Hippocampal formation (tissue), 2 donors: ENCODE data around the gene PPFIA4.

Source experiments
- DNase-seq, 2 donors: peaks; one replicate each; lab custom pipeline; 2025; lab: John Stamatoyannopoulos, UW

PPFIA4 gene

DNA sequence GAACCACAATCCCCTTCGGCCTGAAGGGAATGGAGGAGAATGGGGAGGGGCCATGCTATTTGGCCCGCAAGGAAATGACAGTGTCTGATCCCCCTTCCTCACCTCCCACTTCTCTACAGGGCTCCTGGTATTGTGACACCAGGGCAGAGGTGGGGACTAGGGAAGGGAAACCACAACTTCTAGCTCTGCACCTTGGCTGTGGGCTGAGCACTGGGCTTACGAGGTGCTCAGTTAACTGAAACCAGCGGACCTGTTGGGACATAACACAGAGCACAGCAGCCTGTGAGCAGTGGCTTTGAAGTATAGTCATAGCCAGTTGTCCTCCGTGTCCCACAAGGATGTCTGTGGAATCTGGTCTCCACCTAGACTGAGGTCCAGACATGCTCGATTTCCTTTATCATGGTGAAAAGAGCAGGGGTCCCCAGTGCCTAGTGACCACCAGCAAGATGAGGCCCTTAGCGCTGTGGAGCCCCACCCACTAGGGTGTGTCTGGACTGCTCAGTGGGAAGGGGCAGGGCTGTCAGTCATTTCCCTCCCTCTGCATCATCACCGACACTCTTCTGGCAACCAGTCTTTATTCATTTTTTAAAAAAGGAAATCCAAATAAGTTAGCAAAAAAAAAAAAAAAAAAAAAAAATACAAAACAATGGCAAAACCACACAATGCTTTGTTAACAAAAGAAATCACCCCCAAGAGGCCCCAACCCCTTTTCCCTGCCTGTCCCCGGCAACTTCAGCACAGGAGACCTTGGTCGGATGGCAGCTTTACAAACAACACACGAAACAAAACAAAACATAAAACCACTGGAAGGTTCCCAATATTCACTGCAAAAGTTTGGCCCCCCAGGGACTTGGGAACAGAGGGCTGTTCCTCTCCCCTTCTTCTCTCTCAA, 56.5 kb downstream of the PPFIA4 start:
- no peak for DNase-seq

DNA sequence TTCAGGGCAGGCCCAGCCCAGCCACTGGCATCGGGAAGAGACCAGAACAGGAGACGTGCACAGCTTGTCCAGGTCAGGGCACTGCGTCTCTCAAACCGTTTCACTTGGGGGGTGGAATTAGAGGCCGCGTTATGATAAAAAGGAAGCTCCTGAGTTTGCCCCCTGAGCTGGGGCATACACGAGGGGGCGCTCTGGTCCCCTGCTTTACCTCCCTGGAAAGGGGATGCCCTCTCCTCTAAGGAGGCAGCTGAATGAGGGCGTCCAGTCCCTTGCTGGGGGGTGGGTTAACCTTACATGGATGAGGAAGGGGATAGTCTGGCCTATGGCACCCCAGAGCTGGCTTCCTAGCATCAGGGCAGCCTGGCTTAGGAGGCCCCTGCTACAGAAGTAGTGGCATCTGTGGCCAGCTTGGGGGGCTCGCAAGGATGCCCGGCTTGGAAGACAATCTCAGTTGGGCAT, 57.2 kb downstream of the PPFIA4 start:
- DNase-seq, result no peak

DNA sequence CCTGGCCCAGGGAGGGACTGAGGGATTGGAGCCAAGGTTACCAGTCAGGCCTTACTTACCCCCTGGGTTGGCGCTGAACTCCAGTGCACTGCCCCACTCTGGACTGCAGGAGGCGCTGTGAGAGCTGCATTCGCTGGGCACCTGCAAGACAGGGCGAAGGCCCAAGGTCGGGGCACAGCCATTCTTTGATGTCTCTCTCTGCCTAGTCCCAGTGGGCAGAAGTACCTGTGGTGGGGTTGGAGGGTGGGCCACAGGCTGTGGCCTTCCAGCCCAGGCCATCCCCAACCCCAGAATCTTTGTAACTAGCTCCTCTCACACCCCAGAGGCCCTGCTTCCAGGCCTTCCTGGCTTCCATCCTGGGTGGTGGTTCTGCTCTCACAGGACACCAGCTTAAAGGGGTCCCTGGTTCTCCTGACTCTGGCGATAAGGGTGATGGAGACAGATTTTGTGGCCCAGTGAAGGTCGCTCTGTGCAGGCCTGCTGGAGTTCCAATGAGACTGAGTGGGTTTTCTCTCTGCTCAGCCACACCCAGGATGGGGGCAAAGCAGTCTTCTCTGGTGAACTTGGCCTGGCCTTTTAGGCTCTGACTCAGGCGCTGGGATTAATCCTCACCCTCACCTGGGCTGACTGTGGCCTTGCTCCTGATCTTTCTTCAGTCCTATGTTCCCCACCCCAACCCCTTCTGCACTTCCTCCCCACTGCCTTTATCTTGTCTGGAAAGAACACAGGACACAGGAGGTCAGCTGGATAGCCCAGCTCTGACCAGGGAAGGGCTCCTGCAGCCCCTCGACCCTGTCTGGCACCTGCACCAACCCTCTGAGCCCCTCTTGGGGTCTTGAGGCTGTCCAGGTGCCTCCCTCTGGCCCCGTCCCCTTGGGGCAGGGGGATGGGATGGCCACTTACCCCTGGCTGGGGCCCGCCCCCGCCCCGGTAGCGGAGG, 58.6 kb downstream of the PPFIA4 start:
- DNase-seq, result no peak

DNA sequence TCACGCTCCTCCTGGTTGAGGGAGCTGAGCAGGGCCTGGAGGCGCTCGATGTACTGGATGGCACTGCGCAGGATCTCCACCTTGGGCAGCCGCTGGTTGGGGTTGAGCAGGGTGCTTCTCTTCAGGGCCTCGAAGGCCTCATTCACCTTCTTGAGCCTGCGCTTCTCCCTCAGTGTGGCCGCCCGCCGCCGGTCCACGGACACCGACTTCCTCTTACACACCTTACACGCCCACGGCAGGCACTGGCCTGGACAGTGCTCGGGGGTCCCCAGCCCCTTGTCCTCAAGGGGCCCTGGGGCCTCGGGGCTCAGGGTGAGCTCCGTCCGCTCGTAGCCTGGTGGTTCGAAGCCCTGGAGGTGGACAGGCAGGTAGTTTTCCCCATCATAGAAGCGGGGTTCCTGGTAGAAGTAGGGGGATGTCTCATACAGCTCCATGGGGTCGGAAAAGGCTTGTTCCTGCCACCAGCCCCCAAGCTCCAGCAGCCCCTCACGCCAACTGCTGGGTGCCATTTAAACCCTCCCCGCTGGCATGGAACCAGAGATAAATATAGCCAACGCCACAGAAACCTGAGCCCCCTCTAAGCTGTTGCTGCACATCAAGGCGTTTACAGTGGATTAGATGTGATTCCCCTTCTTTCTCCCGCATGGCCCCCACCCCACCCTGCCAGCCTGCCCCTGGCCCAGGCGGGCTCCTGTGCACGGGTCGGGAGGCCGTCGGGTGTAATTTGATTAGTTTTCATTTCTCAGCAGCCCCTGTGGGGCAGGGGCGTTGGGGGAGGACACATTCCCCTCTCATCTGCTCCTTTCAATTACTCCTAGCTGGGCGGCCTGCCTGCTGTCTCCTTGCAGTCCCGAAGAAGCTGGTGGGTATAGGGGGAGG, 59.5 kb downstream of the PPFIA4 start, which contains the start of gene MYOG:
Gene MYOG, minus strand, starts transcription at position 485 of the 879 bp plus-strand sequence. Its CDS starts 51 bp downstream, at position 434.
- DNase-seq, result no peak

DNA sequence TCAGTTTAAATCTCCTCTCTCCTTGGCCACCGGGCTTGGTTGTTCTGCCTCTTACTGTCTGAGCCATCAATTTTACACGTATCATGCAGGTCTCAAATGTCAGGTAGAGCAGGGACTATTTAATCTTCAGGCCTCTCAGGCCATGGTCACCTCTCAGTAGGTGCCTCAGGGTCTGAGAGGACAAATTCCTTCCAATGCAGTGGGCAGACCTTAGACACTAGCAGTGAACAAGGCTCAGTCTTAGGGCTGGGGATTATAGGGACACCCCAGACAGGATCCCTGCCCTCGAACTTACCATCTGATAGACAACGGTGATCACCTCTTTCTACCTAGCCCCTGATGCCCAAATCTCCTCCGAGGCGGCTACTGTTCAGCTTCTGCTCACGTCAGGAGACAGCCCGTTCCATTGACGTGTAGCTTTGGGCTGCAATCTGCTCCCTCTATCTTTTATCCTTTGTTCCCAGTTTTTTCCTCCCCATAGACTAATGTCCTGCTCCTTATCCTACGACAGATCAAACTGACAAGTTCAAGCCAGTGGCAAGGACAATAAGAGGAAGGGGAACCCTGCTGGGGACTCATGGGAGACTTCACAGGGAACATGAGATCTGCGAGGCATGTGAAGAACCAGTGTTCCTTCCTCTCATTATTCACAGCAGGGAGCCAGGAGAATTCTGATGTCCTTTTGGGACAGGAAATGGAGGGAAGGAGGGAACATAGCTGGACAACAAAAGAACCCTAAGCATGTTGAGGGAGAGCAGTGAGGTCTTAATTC, 60.9 kb downstream of the PPFIA4 start:
- no peak for DNase-seq

DNA sequence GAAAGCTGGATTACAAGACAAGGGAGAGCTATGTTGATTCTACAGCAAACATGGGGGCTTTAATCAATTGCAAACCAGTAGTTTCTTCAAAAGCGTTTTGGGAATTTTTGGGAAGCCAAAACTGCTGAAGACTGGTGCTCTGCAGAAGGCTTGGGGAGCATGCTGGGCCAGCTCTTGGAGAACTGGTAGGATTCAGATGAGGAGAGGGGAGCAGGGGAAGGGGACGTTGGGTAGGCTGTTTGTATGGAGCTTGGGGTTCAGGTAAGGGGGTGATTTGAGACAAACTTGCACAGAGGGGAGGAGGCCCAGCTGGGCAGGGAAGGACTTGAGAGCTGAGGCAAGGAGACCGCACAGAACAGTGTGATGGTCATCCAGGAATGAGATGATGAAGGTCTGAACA, 62.1 kb downstream of the PPFIA4 start:
- no peak for DNase-seq

DNA sequence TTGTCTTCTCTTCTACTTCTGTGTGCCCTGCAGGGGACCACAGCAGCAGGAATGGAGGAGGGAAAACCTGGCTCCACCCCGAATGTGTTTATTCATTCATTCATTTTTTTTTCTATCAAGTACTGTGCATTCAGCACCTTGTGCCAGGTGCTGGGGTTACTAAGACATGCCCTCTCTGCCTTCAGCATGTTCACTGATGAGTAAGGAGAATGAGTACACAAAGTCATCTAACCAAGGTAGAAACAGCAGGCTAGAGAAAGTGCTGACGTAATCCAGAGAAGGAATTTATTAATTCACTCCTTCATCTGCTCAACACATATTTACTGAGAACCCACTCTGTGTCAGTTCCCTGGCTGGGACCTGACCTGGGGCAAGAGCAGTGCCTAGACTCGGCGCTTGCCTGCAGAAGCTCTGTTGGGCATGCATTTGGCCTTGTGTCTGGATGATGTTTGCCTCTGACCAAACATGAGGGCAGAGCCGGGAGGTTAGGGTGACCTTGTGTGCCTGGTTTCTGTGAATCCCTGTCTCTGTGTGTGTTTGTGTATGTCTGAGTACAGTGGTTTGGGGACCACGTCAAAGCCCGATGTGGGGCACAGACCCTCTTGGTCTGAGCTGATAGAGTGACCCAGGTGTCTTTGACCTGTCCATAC, 62.8 kb downstream of the PPFIA4 start:
- DNase-seq, result no peak

DNA sequence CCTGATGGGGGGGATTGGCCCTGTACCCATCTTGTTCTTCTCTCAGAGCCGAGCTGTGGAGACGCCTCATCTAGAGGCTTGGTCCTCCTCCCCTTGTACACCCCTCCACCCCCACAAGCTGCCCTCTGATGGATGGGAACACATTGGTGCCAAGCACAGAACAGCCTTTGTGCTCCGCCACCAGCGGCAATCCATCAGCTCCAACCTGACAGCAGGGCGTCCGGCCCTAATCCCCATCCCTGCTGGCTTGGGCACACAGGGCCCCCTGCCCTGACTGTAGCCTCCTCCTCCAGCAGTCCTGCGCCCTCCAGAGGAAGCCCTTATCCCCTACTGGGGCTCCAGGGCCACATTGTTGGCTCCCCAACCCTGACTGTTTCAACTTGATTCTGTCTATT, 63.4 kb downstream of the PPFIA4 start:
- no peak for DNase-seq

DNA sequence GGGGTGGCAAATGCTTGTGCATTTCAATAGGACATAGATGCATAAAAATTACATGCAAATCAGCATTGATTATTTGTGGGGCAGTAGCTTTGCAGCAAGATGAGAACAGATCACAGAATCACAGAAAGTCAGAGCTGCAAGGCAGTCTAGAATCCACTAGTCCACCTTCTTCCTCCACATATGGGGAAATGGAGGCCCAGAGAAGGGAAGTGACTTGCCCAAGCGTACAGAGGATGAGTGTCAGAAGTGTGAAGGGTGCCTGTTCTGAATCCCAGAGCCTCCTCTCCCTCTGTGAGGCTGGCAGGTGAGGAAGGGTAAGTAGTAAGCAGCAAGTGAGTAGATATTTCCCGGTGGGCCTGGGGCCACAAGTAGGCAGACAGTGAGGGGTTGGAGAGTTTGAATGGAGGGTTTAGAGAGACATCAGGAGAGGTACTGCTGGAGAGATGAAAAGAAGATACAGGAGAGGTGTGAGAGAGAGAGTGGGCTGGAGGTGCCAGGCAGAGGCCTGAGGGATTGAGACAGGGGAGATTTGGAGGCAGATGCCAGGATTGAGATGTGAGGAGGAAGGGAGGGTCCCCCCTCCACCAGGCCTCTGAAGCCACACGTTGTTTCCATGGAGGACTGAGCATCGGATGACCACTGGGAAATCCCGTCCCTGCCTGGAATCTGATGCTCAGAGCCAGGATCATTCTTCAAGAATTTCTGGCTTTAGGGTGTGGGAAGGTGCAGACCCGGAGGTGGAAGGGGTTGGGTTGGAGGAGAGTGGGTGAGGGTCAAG, 64.3 kb downstream of the PPFIA4 start:
- no peak for DNase-seq

DNA sequence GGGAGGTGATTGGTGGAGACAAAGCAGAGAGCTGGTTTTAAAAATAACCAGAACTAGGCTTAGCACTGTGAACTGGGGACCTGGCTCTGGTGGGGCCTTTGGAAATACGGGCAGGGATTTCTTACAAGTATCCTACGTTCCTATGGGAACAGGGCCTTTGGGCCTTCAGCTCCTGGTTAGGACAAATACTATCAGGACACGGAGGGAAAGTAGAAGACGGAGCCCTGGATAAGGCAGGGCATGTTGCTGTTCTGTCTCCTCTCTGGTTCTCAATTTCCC, 64.8 kb downstream of the PPFIA4 start:
- no peak for DNase-seq

DNA sequence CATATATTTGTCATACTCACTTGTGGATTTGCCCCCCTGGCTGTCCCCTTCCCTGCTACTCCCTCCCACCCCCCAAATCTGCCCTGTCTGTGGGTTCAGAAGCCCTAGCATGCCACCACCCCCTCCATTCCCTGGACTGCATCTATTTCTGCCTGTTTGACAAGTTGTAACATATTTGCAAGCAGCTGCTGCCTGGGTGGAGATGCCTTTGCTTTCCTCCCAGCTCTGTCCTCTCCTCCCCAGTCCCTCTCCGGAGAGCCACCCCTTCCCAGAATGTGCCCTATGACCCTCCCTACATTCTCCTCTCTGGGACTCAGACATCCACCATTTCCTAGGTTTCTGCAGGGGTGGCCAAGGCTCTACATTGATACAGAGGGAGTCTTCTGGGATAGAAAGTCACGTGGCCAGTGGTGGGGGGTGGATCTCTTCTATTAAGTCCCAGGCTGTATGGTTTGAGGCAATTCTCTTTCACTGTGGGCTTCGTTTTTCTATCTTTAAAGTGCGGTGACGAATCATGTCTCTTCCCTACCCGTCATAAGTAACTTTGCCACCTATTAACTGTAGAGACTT, 65.6 kb downstream of the PPFIA4 start:
- no peak for DNase-seq

DNA sequence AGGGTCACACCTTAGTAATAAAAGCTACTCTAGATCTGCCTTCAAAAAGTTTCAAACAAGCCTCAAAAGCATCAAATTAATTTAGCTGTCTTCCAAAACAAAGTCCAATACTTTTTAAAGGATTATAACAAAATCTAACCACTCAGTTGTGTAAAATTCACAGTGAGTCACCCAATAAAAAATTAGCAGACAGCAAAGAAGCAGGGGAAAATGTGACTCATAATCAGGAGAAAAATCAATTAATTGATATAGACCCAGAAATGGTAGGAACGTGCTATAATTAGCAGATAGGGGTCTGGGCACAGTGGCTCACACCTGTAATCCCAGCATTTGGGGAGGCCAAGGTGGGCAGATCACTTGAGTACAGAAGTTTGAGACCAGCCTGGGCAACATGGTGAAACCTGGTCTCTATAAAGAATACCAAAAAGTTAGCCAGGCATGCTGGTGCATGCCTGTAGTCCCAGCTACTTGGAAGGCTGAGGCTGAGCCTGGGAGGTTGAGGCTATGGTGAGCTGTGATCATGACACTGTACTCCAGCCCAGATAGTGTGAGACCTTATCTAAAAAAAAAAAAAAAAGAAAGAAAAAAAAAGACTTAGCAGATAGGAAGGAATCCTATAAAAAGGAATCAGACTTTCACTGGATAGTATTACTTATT, 67.6 kb downstream of the PPFIA4 start:
- no peak for DNase-seq

DNA sequence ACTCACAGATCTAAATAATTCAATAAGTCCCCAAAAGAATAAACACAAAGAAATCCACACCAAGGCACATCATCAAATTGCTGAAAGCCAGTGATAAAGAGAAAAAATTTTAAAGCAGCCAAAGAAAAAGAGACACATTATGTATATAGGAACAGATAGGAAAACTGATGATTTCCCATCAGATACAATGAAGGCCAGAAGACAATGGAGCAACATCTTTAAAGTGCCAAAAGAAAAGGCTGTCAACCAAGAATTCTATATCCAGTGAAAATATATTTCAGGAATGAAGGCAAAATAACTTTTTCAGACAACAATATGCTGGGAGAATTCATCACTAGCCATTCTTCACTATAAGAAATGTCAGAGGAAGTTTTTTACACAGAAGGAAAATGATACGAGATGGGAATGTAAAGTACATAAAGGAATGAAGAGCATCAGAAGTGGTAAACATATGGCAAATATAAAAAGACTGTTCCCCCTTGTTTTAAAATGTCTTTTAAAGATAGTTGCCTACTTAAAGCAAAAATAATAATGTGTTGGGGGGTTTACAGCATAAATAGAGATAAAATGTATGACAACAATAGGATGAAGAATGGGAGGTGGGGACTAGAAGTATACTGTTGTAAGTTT, 68.9 kb downstream of the PPFIA4 start:
- DNase-seq, result no peak

DNA sequence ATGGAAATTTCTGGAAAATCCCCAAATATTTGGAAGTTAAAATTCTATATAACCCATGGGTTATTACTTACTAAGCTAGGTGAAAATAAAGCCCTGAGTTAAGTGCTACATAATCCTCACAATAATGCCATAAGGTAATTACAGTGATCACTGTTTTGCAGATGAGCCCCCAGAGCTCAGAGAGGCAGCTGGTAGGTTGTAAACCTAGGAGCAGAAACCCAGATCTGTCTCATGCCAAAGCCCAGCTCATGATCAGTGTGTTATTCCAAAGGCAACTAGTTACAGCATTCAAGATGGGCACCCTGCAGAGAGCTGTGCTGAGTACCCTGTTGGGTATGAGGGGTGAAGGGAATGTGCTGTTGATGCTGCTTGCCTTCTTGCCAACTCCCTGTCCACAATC, 70.3 kb downstream of the PPFIA4 start:
- no peak for DNase-seq

DNA sequence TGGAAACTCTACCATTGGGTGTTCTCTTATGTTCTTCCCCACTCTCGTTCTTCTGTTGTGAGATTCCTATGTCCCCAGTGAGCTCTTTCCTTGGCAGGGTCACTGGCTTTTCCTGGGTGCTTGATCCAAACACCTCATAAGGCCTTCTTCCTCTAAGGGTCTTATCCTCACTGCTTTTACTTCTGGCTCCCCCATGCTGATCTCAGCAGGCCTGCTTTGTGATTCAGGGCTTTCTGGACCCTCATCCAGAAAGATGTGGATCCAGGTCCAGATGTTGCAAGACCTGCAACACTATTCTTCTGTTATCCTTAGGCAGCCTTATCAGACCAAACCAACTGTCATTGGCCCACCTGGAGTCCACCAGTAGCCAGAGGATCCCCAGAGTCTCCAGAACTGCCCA, 70.7 kb downstream of the PPFIA4 start:
- no peak for DNase-seq

DNA sequence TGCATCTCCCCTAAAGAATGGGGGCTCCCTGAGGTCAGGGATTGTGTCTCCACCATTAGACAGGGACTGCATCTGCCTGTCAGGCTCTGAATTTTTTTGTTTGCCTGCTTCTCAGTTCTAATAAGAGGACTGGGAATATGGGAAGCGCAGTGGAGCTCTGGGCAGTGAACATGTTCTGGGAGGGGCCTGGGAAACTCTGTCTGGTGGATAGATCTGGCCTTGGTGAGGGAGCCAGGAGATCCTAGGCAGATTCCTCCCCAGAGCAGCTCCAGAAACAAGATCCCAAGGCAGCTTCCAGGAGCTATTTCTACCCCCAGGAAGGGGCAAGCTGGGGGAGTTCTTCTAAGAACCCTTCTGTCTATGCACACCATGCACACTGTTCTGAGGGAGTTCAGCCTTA, 72.2 kb downstream of the PPFIA4 start:
- DNase-seq, result no peak

DNA sequence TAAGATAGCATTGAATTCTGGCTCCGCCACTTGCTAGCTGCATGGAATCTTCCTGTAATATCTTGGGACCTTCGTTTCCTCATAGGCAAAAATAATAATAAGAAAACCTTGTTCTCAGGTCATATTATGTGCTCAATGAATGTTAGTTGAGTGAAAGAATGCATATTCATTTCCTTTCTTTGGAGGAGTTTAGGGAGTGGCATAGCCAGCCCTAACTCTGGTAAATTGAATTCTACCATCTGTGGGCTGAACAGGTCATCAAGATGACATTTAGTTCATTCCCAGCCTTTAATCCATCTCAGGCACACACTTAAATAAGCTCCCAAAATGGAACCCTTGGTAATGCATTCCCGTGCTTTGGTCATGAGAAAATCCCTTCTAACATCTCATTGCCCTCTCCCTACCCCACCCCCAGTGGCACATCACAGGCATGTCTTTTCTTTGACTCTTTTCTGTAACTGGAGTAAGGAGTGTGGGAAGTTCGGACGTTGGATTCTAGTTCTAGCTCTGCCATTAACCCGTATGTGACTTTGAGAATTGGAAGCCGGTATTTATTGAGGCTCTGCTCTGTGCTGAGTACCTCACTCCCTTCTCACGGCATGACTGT, 72.7 kb downstream of the PPFIA4 start:
- no peak for DNase-seq
